Measurements from ENCODE around the gene HNRNPLL.
"Not testable (repeated sequence)": the region's sequence is repeated elsewhere in the genome, so short reads cannot be mapped to it uniquely, and the experiment has no call there.

DNA sequence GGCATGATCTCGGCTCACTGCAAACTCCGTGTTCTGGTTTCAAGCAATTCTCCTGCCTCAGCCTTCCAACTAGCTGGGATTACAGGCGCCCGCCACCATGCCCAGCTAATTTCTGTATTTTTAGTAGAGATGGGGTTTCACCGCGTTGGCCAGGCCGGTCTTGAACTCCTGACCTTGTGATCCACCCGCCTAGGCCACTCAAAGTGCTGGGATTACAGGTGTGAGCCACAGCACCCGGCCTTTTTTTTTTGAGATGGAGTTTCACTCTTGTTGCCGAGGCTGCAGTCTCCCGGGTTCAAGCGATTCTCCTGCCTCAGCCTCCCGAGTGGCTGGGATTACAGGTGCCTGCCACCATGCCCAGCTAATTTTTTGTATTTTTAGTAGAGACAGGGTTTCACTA lies 65.4 kb downstream of the HNRNPLL start:
- not testable (repeated sequence) for TF ChIP-seq FOSL2 (IDR thresholded peaks at IDR 0.05; ENCODE audit: borderline replicate concordance, low read depth); ZBTB33 (IDR thresholded peaks at IDR 0.05; ENCODE audit: borderline replicate concordance, low read depth); TEAD4 (IDR thresholded peaks at IDR 0.05; ENCODE audit: borderline replicate concordance, insufficient read depth); POLR2AphosphoS5 (IDR thresholded peaks at IDR 0.05; ENCODE audit: low read depth, low read length)
- TF ChIP-seq, protein P1, sequence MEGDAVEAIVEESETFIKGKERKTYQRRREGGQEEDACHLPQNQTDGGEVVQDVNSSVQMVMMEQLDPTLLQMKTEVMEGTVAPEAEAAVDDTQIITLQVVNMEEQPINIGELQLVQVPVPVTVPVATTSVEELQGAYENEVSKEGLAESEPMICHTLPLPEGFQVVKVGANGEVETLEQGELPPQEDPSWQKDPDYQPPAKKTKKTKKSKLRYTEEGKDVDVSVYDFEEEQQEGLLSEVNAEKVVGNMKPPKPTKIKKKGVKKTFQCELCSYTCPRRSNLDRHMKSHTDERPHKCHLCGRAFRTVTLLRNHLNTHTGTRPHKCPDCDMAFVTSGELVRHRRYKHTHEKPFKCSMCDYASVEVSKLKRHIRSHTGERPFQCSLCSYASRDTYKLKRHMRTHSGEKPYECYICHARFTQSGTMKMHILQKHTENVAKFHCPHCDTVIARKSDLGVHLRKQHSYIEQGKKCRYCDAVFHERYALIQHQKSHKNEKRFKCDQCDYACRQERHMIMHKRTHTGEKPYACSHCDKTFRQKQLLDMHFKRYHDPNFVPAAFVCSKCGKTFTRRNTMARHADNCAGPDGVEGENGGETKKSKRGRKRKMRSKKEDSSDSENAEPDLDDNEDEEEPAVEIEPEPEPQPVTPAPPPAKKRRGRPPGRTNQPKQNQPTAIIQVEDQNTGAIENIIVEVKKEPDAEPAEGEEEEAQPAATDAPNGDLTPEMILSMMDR (IDR thresholded peaks at IDR 0.05), result not testable (repeated sequence)

All from SK-N-SH (cell line).